HCT116 (cell line): ENCODE measurements around the gene ST6GALNAC4. TPM values are rescaled to one million over a fixed set of nuclear protein-coding genes. Genes with fewer than 3 reads are reported as not detected.

Source experiments
- ATAC-seq: fragments of 200-7000 bp; cut with Tn5 transposase; 2 replicates; pipeline ENCODE4 v1.9.1; 2020; ENCODE audit warnings: mild to moderate bottlenecking, moderate library complexity
- BruUV-seq: library from RNA; stranded (reverse); fragments of 400-500 nt; replicated peaks from 2 replicates; lab custom pipeline; 2021; lab: Mats Ljungman, UMichigan
- CTCF ChIA-PET: fragments of 300-600 bp; sonication (Branson Sonifier 250); formaldehyde crosslinking; loops from one replicate; lab custom pipeline; 2021; ENCODE audit warnings: antibody characterized with exemption; lab: Charles Lee
- POLR2A ChIA-PET: fragments of 300-600, 350-600 bp; sonication (Branson Sonifier 250); formaldehyde crosslinking; loops from one replicate; lab custom pipeline; 2021; ENCODE audit warnings: antibody characterized with exemption; lab: Charles Lee
- RAD21 ChIA-PET, 2 experiments: fragments of 300-600 bp; sonication (Branson Sonifier 250); formaldehyde crosslinking; loops; one replicate each; lab custom pipeline; 2023; ENCODE audit warnings: low total read pairs in 2 of 2; ENCODE audit not compliant: uncharacterized antibody in 2 of 2, unreplicated experiment in 2 of 2, low non-redundant PET in 1 of 2; lab: Charles Lee
- DNase-seq: peaks from one replicate; pipeline ENCODE4 v3.0.0-alpha.2; 2010; ENCODE audit warnings: low read depth, low spot score
- H2AFZ ChIP-seq: fragments of 200-600 bp; shearing (Covaris generic), sonication (generic); 2 replicates; pipeline ENCODE4 v1.6.1; 2017; ENCODE audit warnings: low read depth, mixed run types, mixed read lengths, antibody characterized with exemption, low read length; ENCODE audit not compliant: poor library complexity, severe bottlenecking
- H3K27ac ChIP-seq: 2 replicates; pipeline ENCODE4 v1.5.1; 2012; ENCODE audit warnings: low read depth, low read length
- H3K27me3 ChIP-seq: fragments of 200-600 bp; sonication (generic); 2 replicates; pipeline ENCODE4 v1.6.1; 2016; ENCODE audit warnings: mixed run types, low read length, mixed read lengths; ENCODE audit not compliant: insufficient read depth
- H3K36me3 ChIP-seq, 2 experiments: fragments of 200-500 bp in 1 of 2; fragments of 200-600 bp in 1 of 2; sonication (Bioruptor generic) in 1 of 2; sonication (generic) in 1 of 2; 2 replicates each; pipeline versions ENCODE4 v1.5.1 to v1.6.1; 2014 to 2016; ENCODE audit warnings: low read length in 2 of 2, inconsistent platforms in 1 of 2, mixed read lengths in 1 of 2, mixed run types in 1 of 2; ENCODE audit not compliant: insufficient read depth in 2 of 2, control insufficient read depth in 1 of 2
- H3K4me1 ChIP-seq, 2 experiments: fragments of 200-600 bp in 1 of 2; sonication (generic) in 1 of 2; 2 replicates each; pipeline versions ENCODE4 v1.5.1 to v1.6.1; 2012 to 2017; ENCODE audit warnings: low read length in 2 of 2, inconsistent platforms in 1 of 2, mild to moderate bottlenecking in 1 of 2, mixed read lengths in 1 of 2, mixed run types in 1 of 2, moderate library complexity in 1 of 2; ENCODE audit not compliant: insufficient read depth in 2 of 2, control insufficient read depth in 1 of 2
- H3K4me2 ChIP-seq: fragments of 200-600 bp; sonication (generic); 2 replicates; pipeline ENCODE4 v1.6.1; 2017; ENCODE audit warnings: mixed run types, low read length, mixed read lengths
- H3K4me3 ChIP-seq, 2 experiments: fragments of 200-600 bp in 1 of 2; sonication (generic) in 1 of 2; replicated peaks in 1 of 2; 2 replicates each; pipeline ENCODE4 v1.5.1; 2011 to 2016; ENCODE audit warnings: low read length in 2 of 2, control low read depth in 1 of 2, low read depth in 1 of 2, mild to moderate bottlenecking in 1 of 2, mixed read lengths in 1 of 2, mixed run types in 1 of 2
- H3K79me2 ChIP-seq: fragments of 200-600 bp; sonication (generic); 2 replicates; pipeline ENCODE4 v1.6.1; 2017; ENCODE audit warnings: mild to moderate bottlenecking, mixed run types, low read length, moderate library complexity, mixed read lengths; ENCODE audit not compliant: insufficient read depth
- H3K9ac ChIP-seq: fragments of 200-600 bp; sonication (generic); 2 replicates; pipeline ENCODE4 v1.6.1; 2016; ENCODE audit warnings: low read length, mixed read lengths
- H3K9me2 ChIP-seq: fragments of 200-600 bp; sonication (generic), shearing (Covaris generic); 2 replicates; pipeline ENCODE4 v1.6.1; 2017; ENCODE audit warnings: mixed run types, mild to moderate bottlenecking, moderate library complexity; ENCODE audit not compliant: insufficient read depth
- H3K9me3 ChIP-seq, 2 experiments: fragments of 200-500 bp in 1 of 2; fragments of 200-600 bp in 1 of 2; sonication (Bioruptor generic) in 1 of 2; sonication (generic) in 1 of 2; 2 replicates each; pipeline ENCODE4 v1.6.1; 2014 to 2017; ENCODE audit warnings: low read length in 2 of 2, mixed read lengths in 2 of 2, inconsistent platforms in 1 of 2, low read depth in 1 of 2, mild to moderate bottlenecking in 1 of 2, mixed run types in 1 of 2, moderate library complexity in 1 of 2; ENCODE audit not compliant: control insufficient read depth in 1 of 2, insufficient read depth in 1 of 2
- H4K20me1 ChIP-seq: fragments of 200-600 bp; sonication (generic), shearing (Covaris generic); 2 replicates; pipeline ENCODE4 v1.6.1; 2017; ENCODE audit warnings: mixed run types, mild to moderate bottlenecking, moderate library complexity; ENCODE audit not compliant: insufficient read depth
- CBX3 ChIP-seq: IDR thresholded peaks from 2 replicates; pipeline ENCODE4 v1.6.1; 2012; ENCODE audit warnings: low read depth
- EGR1 ChIP-seq: IDR thresholded peaks from 2 replicates; pipeline ENCODE4 v1.6.1; 2012; ENCODE audit warnings: low read depth
- JUND ChIP-seq: IDR thresholded peaks from 2 replicates; pipeline ENCODE4 v1.6.1; 2012
- POLR2A ChIP-seq: IDR thresholded peaks from 2 replicates; pipeline ENCODE4 v1.7.0; 2011; ENCODE audit warnings: borderline replicate concordance; ENCODE audit not compliant: insufficient read depth, insufficient read length; ENCODE audit errors: extremely low read depth
- POLR2AphosphoS5 ChIP-seq: IDR thresholded peaks from 2 replicates; pipeline ENCODE4 v1.6.1; 2011; ENCODE audit warnings: mild to moderate bottlenecking, low read depth, low read length, moderate library complexity
- SIN3A ChIP-seq: IDR thresholded peaks from 2 replicates; pipeline ENCODE4 v1.6.1; 2012; ENCODE audit warnings: low read depth
- TCF7L2 ChIP-seq: IDR thresholded peaks from 2 replicates; pipeline ENCODE4 v1.7.0; 2011; ENCODE audit warnings: borderline replicate concordance, inconsistent platforms; ENCODE audit not compliant: insufficient read depth, insufficient read length; ENCODE audit errors: extremely low read depth
- YY1 ChIP-seq: IDR thresholded peaks from 2 replicates; pipeline ENCODE4 v1.6.1; 2011; ENCODE audit warnings: low read length, low read depth, moderate library complexity, mild to moderate bottlenecking; ENCODE audit not compliant: insufficient replicate concordance; ENCODE audit errors: extremely low read depth
- ZFX ChIP-seq: fragments of 450-650 bp; IDR thresholded peaks from 2 replicates; pipeline ENCODE4 v1.6.1; 2017
- intact Hi-C: fragments of 100-400 bp; cut with micrococcal nuclease; formaldehyde crosslinking; loops from 2 replicates; pipeline ENCODE4 v1.10.0; 2022
- total RNA-seq: library from RNA; stranded (reverse); gene quantifications from one replicate; pipeline ENCODE4 v1.2.1, GENCODE V29; 2021; ENCODE audit not compliant: unreplicated experiment
- TF ChIP-seq, protein P1 (sequence below): IDR thresholded peaks from 2 replicates; pipeline ENCODE4 v1.6.1; 2012; ENCODE audit warnings: low read depth
- TF ChIP-seq, protein P2 (sequence below): IDR thresholded peaks from 2 replicates; pipeline ENCODE4 v1.6.1; 2011; ENCODE audit warnings: mild to moderate bottlenecking, low read length, moderate library complexity; ENCODE audit not compliant: insufficient replicate concordance; ENCODE audit errors: extremely low read depth
- TF ChIP-seq, protein P3 (sequence below): IDR thresholded peaks from 2 replicates; pipeline ENCODE4 v1.6.1; 2012

ST6GALNAC4 gene
- total RNA-seq, 1 experiment from 2014 or later, result 49.4 TPM

DNA sequence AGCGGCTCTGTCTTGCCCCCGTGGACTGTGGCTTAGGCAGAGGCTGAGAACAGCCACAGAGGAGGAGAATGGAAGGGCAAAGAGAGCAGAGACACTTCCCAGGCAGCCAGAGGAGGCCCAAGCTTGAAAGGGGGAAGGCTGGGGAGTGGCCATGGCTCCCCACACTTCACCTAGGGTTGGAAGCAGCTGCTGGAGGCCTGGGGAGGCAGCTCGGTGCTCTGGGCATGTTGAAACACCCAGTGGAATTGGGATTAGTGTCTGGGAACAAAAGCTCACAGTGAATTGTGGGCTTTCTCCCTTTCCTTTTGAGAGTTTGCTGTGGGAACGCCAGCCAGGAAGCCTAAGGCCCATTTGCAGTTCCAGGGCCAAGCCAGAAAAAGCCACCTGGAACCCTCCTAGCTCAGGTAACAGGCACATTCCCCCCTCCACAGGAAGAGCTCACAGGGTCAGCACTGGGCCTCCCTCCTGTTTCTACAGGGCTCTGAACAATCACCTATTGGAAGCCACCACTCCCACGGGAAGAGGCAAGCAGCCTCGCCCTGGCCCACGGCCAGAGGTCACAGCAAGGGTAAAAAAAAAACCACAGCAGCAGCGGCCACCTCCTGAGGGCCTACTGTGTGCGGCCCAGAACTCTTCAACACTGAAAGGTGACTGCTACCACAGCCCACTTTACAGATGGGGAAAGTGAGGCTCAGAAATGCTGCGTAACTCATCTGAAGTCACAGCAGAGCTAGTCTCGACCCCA is 43.7 kb upstream of the ST6GALNAC4 start:
- TF ChIP-seq POLR2AphosphoS5 (no peak), CBX3 (no peak), EGR1 (no peak), SIN3A (no peak), POLR2A (no peak), JUND (no peak), ZFX (no peak), YY1 (no peak), TCF7L2 (no peak)
- TF ChIP-seq, protein P1, sequence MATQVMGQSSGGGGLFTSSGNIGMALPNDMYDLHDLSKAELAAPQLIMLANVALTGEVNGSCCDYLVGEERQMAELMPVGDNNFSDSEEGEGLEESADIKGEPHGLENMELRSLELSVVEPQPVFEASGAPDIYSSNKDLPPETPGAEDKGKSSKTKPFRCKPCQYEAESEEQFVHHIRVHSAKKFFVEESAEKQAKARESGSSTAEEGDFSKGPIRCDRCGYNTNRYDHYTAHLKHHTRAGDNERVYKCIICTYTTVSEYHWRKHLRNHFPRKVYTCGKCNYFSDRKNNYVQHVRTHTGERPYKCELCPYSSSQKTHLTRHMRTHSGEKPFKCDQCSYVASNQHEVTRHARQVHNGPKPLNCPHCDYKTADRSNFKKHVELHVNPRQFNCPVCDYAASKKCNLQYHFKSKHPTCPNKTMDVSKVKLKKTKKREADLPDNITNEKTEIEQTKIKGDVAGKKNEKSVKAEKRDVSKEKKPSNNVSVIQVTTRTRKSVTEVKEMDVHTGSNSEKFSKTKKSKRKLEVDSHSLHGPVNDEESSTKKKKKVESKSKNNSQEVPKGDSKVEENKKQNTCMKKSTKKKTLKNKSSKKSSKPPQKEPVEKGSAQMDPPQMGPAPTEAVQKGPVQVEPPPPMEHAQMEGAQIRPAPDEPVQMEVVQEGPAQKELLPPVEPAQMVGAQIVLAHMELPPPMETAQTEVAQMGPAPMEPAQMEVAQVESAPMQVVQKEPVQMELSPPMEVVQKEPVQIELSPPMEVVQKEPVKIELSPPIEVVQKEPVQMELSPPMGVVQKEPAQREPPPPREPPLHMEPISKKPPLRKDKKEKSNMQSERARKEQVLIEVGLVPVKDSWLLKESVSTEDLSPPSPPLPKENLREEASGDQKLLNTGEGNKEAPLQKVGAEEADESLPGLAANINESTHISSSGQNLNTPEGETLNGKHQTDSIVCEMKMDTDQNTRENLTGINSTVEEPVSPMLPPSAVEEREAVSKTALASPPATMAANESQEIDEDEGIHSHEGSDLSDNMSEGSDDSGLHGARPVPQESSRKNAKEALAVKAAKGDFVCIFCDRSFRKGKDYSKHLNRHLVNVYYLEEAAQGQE, result no peak
- TF ChIP-seq, protein P2, sequence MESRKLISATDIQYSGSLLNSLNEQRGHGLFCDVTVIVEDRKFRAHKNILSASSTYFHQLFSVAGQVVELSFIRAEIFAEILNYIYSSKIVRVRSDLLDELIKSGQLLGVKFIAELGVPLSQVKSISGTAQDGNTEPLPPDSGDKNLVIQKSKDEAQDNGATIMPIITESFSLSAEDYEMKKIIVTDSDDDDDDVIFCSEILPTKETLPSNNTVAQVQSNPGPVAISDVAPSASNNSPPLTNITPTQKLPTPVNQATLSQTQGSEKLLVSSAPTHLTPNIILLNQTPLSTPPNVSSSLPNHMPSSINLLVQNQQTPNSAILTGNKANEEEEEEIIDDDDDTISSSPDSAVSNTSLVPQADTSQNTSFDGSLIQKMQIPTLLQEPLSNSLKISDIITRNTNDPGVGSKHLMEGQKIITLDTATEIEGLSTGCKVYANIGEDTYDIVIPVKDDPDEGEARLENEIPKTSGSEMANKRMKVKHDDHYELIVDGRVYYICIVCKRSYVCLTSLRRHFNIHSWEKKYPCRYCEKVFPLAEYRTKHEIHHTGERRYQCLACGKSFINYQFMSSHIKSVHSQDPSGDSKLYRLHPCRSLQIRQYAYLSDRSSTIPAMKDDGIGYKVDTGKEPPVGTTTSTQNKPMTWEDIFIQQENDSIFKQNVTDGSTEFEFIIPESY, result no peak
- TF ChIP-seq, protein P3, sequence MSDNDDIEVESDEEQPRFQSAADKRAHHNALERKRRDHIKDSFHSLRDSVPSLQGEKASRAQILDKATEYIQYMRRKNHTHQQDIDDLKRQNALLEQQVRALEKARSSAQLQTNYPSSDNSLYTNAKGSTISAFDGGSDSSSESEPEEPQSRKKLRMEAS, result no peak
- TF ChIP-seq, all 23 proteins: peak for 0
- Histone ChIP-seq H3K9me3 (no peaks in the 10 kb centered on the region; a peak in 1 of 4 replicates), H4K20me1 (no peaks in the 10 kb centered on the region), H3K79me2 (peaks cover 88% of the 10 kb centered on the region), H2AFZ (no peak overlapping the region), H3K27me3 (no peaks in the 10 kb centered on the region), H3K27ac (peak overlapping the region; percentile 10; the same call in 1 of the 2 replicates), H3K4me2 (peak overlapping the region; percentile 45), H3K36me3 (no peaks in the 10 kb centered on the region), H3K4me3 (no peak overlapping the region), H3K9me2 (no peaks in the 10 kb centered on the region), H3K9ac (peak overlapping the region; percentile 26; the same call in 1 of the 2 replicates), H3K4me1 (peaks cover 68 to 77% of the 10 kb centered on the region in 2 experiments)
- CTCF ChIA-PET, result no interaction called here
- no TSS peak for BruUV-seq
- DNase-seq (no peak), ATAC-seq (no peak)
- POLR2A ChIA-PET, result no interaction called here
- intact Hi-C loops, result no loop called here
- RAD21 ChIA-PET, result no interaction called here
